Osteoblast (primary cell): ENCODE data around the gene TCP11L2. TPM values are rescaled to one million over a fixed set of nuclear protein-coding genes. Genes with fewer than 3 reads are reported as not detected.

Source experiments
- DNase-seq: peaks from one replicate; pipeline ENCODE4 v3.0.0; 2011; ENCODE audit warnings: low spot score, mixed read lengths; ENCODE audit not compliant: insufficient read length; ENCODE audit errors: missing footprints
- H2AFZ ChIP-seq: 2 replicates; pipeline ENCODE4 v1.6.0; 2011; ENCODE audit warnings: mild to moderate bottlenecking, low read length
- H3K27ac ChIP-seq: 2 replicates; pipeline ENCODE4 v1.5.1; 2011; ENCODE audit warnings: mild to moderate bottlenecking, low read depth, low read length, moderate library complexity
- H3K27me3 ChIP-seq: 2 replicates; pipeline ENCODE4 v1.6.0; 2012; ENCODE audit warnings: mild to moderate bottlenecking, control low read depth, inconsistent platforms, low read length, moderate library complexity; ENCODE audit not compliant: insufficient read depth
- H3K36me3 ChIP-seq: 2 replicates; pipeline ENCODE4 v1.5.1; 2011; ENCODE audit warnings: mild to moderate bottlenecking, low read length, control low read depth, moderate library complexity; ENCODE audit not compliant: insufficient read depth
- H3K4me1 ChIP-seq: 2 replicates; pipeline ENCODE4 v1.5.1; 2011; ENCODE audit warnings: mild to moderate bottlenecking, low read length, control low read depth, moderate library complexity; ENCODE audit not compliant: insufficient read depth
- H3K4me2 ChIP-seq: 2 replicates; pipeline ENCODE4 v1.6.0; 2011; ENCODE audit warnings: mild to moderate bottlenecking, low read length; ENCODE audit not compliant: insufficient read depth
- H3K4me3 ChIP-seq: fragments of 200-600 bp; sonication (generic); 3 replicates; pipeline ENCODE4 v1.5.1; 2012; ENCODE audit warnings: mild to moderate bottlenecking, low read length, inconsistent platforms; ENCODE audit not compliant: insufficient read depth
- H3K79me2 ChIP-seq: 2 replicates; pipeline ENCODE4 v1.6.0; 2012; ENCODE audit warnings: mild to moderate bottlenecking, low read length, control low read depth, inconsistent platforms; ENCODE audit not compliant: insufficient read depth
- H3K9me3 ChIP-seq: 2 replicates; pipeline ENCODE4 v1.5.1; 2011; ENCODE audit warnings: low read depth, low read length, control low read depth
- H4K20me1 ChIP-seq: 2 replicates; pipeline ENCODE4 v1.6.0; 2012; ENCODE audit warnings: mild to moderate bottlenecking, low read length, control low read depth; ENCODE audit not compliant: insufficient read depth
- CTCF ChIP-seq: IDR thresholded peaks from 2 replicates; pipeline ENCODE4 v1.5.1; 2011; ENCODE audit warnings: mild to moderate bottlenecking, low read depth, low read length, moderate library complexity; ENCODE audit errors: extremely low read depth
- total RNA-seq: library from RNA; depleted of rRNA; stranded (reverse); fragments of >200 nt; gene quantifications from 2 replicates; pipeline ENCODE4 v1.2.3, GENCODE V29; 2012

The TCP11L2 gene
- total RNA-seq, 1 donor, result 109 TPM

GRCh38 chr12:106358396-106359241 is 56.1 kb downstream of the TCP11L2 start:
- Histone ChIP-seq H3K4me2 (peak overlapping the region; percentile 86), H3K4me3 (peak overlapping the region; percentile 93), H3K27me3 (no peaks in the 10 kb centered on the region), H3K36me3 (no peaks in the 10 kb centered on the region), H4K20me1 (no peaks in the 10 kb centered on the region), H2AFZ (peak overlapping the region; percentile 99), H3K79me2 (peaks cover 42% of the 10 kb centered on the region), H3K4me1 (peaks cover 12% of the 10 kb centered on the region), H3K9me3 (no peaks in the 10 kb centered on the region), H3K27ac (peak overlapping the region; percentile 87)
- TF ChIP-seq CTCF, result no peak
- peak; percentile 71 for DNase-seq

GRCh38 chr12:106359646-106360399 is 57.3 kb downstream of the TCP11L2 start:
- Histone ChIP-seq H4K20me1 (no peaks in the 10 kb centered on the region), H3K27ac (no peak overlapping the region), H3K27me3 (no peaks in the 10 kb centered on the region), H3K4me3 (no peak overlapping the region), H3K79me2 (peaks cover 45% of the 10 kb centered on the region), H3K4me1 (peaks cover 12% of the 10 kb centered on the region), H3K4me2 (no peak overlapping the region), H2AFZ (no peak overlapping the region), H3K36me3 (peaks cover 7% of the 10 kb centered on the region), H3K9me3 (no peaks in the 10 kb centered on the region)
- no peak for TF ChIP-seq CTCF
- no peak for DNase-seq

GRCh38 chr12:106360400-106360994 is 58.0 kb downstream of the TCP11L2 start:
- Histone ChIP-seq H3K4me1 (peaks cover 12% of the 10 kb centered on the region), H4K20me1 (no peaks in the 10 kb centered on the region), H3K79me2 (peaks cover 45% of the 10 kb centered on the region), H3K4me2 (no peak overlapping the region), H3K4me3 (no peak overlapping the region), H3K27ac (no peak overlapping the region), H3K36me3 (peaks cover 7% of the 10 kb centered on the region), H3K27me3 (no peaks in the 10 kb centered on the region), H2AFZ (no peak overlapping the region), H3K9me3 (no peaks in the 10 kb centered on the region)
- no peak for DNase-seq
- TF ChIP-seq CTCF, result no peak
